ENCODE results near the gene SKOR1.
A peak's percentile ranks its signal among the peaks of the same experiment; 100 is the strongest.

The SKOR1 gene

DNA sequence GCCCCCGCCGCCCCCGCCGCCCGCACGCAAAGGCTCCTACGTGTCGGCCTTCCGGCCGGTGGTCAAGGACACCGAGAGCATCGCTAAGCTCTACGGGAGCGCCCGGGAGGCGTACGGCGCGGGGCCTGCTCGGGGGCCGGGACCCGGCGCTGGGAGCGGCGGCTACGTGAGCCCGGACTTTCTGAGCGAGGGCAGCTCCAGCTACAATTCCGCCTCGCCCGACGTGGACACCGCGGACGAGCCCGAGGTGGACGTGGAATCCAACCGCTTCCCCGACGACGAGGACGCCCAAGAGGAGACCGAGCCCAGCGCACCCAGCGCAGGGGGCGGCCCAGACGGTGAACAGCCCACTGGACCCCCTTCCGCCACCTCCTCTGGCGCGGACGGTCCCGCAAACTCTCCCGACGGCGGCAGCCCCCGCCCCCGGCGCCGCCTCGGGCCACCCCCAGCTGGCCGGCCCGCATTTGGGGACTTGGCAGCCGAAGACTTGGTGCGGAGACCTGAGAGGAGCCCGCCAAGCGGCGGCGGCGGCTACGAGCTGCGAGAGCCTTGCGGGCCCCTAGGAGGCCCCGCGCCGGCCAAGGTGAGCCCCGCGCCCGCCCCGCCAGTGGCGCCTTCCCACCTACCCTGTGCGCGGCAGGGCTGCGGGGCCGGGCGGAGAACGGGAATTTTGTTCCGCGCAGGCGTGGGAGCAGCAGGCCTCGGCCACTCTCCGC is 2.4 kb downstream of the SKOR1 start:
- no peaks in the 10 kb centered on the region for H3K4me1 ChIP-seq (ENCODE audit: control insufficient read depth, insufficient read depth, low read length, unreplicated experiment)
- H3K36me3 ChIP-seq (ENCODE audit: insufficient read depth, low read length) = no peaks in the 10 kb centered on the region
- peaks cover 96% of the 10 kb centered on the region for H3K27me3 ChIP-seq (ENCODE audit: insufficient read depth, low read length)
- H3K27ac ChIP-seq (ENCODE audit: low read depth, low read length) = no peak overlapping the region
- H3K4me3 ChIP-seq (ENCODE audit: low read depth, low read length) = no peak overlapping the region
- no peak overlapping the region for H2AFZ ChIP-seq (ENCODE audit: low read length, unreplicated experiment)
- no peaks in the 10 kb centered on the region for H3K79me2 ChIP-seq (ENCODE audit: control insufficient read depth, insufficient read depth, low read length, unreplicated experiment)

DNA sequence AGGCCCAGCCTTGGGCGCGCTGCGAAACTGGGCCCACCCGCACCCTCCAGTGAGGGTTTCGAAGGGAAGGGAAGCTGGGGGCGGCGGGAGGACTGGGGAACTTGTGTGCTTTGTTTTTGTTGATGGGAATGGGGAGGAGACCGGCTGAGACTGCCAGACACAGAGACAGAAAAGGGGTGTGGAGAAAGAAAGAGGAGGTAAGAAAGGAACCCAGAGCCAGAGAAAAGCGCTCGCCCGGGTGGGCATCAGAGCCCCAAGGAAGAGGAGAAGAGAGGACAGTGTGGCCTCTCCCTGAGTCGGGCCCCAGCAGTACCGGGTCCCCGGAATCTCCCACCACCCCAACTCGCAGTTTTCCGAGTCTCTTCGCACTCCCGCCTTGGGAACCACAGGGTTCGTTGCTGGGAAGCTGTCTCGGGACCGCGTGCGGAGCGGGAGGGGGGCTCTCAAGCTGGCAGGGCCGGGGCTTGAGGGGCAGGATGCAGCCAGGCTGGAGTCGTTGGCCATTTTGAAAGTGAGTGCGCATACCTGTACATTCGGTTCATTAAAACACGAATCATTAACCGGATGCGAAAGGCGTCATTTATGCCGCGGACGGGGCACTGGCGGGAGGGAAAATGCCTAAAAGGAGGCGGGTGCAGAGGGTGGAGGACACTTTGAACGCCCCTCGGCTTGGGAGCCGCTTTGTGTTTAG is 3.1 kb downstream of the SKOR1 start:
- no peak overlapping the region for H3K27ac ChIP-seq (ENCODE audit: low read depth, low read length)
- peaks cover 96% of the 10 kb centered on the region for H3K27me3 ChIP-seq (ENCODE audit: insufficient read depth, low read length)
- no peak overlapping the region for H2AFZ ChIP-seq (ENCODE audit: low read length, unreplicated experiment)
- no peaks in the 10 kb centered on the region for H3K36me3 ChIP-seq (ENCODE audit: insufficient read depth, low read length)
- H3K79me2 ChIP-seq (ENCODE audit: control insufficient read depth, insufficient read depth, low read length, unreplicated experiment) = no peaks in the 10 kb centered on the region
- no peaks in the 10 kb centered on the region for H3K4me1 ChIP-seq (ENCODE audit: control insufficient read depth, insufficient read depth, low read length, unreplicated experiment)
- H3K4me3 ChIP-seq (ENCODE audit: low read depth, low read length) = no peak overlapping the region

DNA sequence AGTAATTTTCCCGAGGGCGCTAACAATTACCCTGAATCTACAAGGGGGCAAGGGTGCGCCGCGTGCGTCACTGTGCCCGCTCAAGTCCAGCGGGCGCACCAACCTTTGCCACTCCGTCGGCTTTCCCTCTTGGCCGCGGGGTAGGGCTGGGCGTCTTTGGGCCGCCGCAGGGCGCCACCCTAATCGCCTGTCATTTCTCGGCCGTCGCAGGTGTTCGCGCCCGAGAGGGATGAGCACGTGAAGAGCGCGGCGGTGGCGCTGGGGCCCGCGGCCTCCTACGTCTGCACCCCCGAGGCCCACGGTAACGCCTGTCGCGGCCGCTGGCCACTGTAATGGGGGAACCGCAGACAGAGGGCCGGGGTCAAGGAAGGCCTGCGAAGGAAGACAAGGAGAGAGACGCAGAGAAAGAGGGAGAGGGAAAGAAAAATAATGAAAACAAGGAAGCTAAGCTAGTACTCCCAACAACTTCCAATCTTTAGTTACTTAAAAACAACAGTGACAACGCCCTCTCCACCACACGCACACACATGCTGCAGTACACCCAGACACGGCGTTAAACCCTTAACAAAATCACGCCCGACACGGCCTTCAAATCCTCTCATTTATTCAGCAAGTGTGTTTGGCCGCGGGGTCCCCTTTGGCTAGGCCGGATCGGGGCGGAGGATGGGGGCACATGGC is 3.8 kb downstream of the SKOR1 start:
- H3K4me1 ChIP-seq (ENCODE audit: control insufficient read depth, insufficient read depth, low read length, unreplicated experiment) = no peaks in the 10 kb centered on the region
- peaks cover 96% of the 10 kb centered on the region for H3K27me3 ChIP-seq (ENCODE audit: insufficient read depth, low read length)

DNA sequence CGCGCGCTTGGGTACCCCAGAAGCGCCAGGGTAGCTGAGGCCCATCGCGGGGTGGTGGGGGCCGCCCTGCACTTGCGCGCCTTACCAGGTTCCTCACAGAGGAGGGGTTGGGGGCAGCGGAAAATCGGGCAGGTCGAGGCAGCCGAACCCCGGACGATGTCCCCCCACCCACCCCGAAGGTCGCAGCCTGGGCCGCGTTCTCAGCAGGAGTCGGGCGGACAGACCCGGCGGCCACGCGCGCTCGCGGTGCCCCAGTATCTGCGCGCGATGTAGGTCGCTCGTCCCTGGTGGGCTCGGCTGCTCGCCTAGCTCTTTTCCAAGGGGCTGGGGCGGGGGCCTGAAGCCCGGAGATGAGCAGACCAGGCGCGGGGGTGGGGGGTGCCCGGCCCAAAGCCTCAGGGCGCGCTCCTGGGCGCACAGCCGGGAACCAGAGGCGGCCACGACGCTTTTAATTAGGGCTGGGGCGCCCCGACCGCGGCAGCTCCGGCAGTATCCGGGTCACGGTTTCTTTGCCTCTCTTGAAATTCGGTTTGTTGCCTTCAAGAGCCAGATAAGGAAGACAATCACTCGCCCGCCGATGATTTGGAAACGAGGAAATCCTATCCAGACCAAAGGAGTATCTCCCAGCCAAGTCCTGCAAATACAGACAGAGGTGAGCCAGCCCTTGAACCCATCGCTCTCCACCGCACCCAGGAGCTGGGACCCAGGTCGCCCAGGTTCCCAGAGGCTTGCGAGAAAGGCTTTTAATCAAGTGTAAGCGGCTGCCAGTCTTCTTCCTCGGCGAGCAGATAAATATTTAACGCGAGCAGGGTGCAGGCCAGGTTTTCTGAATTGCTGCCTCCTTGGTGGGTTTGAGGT is 4.6 kb downstream of the SKOR1 start:
- H3K4me3 ChIP-seq (ENCODE audit: low read depth, low read length) = no peak overlapping the region
- no peaks in the 10 kb centered on the region for H3K4me1 ChIP-seq (ENCODE audit: control insufficient read depth, insufficient read depth, low read length, unreplicated experiment)
- H3K27ac ChIP-seq (ENCODE audit: low read depth, low read length) = no peak overlapping the region
- no peak overlapping the region for H2AFZ ChIP-seq (ENCODE audit: low read length, unreplicated experiment)
- H3K27me3 ChIP-seq (ENCODE audit: insufficient read depth, low read length) = peaks cover 96% of the 10 kb centered on the region
- no peaks in the 10 kb centered on the region for H3K36me3 ChIP-seq (ENCODE audit: insufficient read depth, low read length)
- H3K79me2 ChIP-seq (ENCODE audit: control insufficient read depth, insufficient read depth, low read length, unreplicated experiment) = no peaks in the 10 kb centered on the region

More for the DNA sequence above, 3.8 kb downstream of the SKOR1 start:
- no peak overlapping the region for H3K27ac ChIP-seq (ENCODE audit: low read depth, low read length)
- H3K4me3 ChIP-seq (ENCODE audit: low read depth, low read length) = no peak overlapping the region
- H2AFZ ChIP-seq (ENCODE audit: low read length, unreplicated experiment) = no peak overlapping the region
- no peaks in the 10 kb centered on the region for H3K36me3 ChIP-seq (ENCODE audit: insufficient read depth, low read length)
- H3K79me2 ChIP-seq (ENCODE audit: control insufficient read depth, insufficient read depth, low read length, unreplicated experiment) = no peaks in the 10 kb centered on the region

DNA sequence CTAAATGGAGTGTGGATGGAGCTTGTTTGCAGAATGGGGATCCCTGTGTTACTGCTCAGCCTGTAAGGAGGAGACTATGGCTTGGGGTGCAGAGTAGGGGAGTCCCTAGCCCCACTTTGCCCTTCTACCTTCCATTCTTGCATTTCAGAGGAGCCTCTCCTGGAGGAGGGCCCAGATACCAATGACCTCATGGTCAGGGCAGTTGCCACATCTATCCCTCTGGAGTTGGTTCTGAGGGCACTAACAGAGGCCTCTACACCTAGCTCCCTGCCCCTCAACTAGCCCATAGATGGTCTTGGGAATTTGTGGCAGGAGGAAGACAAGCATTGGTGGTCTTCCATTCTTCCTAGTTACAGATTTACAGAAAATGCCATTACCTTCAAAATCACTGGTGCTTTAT is 6.1 kb downstream of the SKOR1 start:
- Histone ChIP-seq H3K79me2 (ENCODE audit: control insufficient read depth, insufficient read depth, low read length, unreplicated experiment) (no peaks in the 10 kb centered on the region), H3K27ac (ENCODE audit: low read depth, low read length) (no peak overlapping the region), H3K36me3 (ENCODE audit: insufficient read depth, low read length) (no peaks in the 10 kb centered on the region), H3K4me1 (ENCODE audit: control insufficient read depth, insufficient read depth, low read length, unreplicated experiment) (no peaks in the 10 kb centered on the region), H3K4me3 (ENCODE audit: low read depth, low read length) (no peak overlapping the region), H2AFZ (ENCODE audit: low read length, unreplicated experiment) (no peak overlapping the region), H3K27me3 (ENCODE audit: insufficient read depth, low read length) (peaks cover 97% of the 10 kb centered on the region)

DNA sequence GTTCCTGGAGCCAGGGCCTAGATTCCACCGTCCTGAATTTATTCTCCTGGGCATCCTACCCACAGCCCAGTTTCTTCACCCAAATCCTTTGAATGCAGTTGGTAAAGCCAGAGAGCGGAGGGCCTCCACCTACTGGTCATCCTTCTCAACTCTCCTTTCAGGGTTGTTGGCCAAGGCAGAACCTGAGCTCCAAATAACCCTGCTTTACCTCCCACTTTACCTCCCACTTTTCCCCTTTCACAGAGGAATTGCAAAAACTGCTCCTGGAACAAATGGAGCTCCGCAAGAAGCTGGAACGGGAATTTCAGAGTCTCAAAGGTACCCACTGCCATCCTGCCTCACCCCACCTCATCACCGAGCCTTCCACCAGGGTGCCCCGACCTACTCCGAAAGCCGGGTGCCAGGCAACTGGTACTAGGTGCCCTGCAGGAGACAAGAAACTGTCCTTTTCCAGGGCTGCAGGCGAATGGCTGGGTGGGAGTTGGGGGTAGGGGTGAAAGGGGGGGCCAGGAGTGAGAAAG is 6.8 kb downstream of the SKOR1 start:
- no peaks in the 10 kb centered on the region for H3K36me3 ChIP-seq (ENCODE audit: insufficient read depth, low read length)
- no peaks in the 10 kb centered on the region for H3K79me2 ChIP-seq (ENCODE audit: control insufficient read depth, insufficient read depth, low read length, unreplicated experiment)
- no peak overlapping the region for H2AFZ ChIP-seq (ENCODE audit: low read length, unreplicated experiment)
- H3K4me3 ChIP-seq (ENCODE audit: low read depth, low read length) = no peak overlapping the region
- peaks cover 89% of the 10 kb centered on the region for H3K27me3 ChIP-seq (ENCODE audit: insufficient read depth, low read length)
- no peaks in the 10 kb centered on the region for H3K4me1 ChIP-seq (ENCODE audit: control insufficient read depth, insufficient read depth, low read length, unreplicated experiment)
- H3K27ac ChIP-seq (ENCODE audit: low read depth, low read length) = no peak overlapping the region

DNA sequence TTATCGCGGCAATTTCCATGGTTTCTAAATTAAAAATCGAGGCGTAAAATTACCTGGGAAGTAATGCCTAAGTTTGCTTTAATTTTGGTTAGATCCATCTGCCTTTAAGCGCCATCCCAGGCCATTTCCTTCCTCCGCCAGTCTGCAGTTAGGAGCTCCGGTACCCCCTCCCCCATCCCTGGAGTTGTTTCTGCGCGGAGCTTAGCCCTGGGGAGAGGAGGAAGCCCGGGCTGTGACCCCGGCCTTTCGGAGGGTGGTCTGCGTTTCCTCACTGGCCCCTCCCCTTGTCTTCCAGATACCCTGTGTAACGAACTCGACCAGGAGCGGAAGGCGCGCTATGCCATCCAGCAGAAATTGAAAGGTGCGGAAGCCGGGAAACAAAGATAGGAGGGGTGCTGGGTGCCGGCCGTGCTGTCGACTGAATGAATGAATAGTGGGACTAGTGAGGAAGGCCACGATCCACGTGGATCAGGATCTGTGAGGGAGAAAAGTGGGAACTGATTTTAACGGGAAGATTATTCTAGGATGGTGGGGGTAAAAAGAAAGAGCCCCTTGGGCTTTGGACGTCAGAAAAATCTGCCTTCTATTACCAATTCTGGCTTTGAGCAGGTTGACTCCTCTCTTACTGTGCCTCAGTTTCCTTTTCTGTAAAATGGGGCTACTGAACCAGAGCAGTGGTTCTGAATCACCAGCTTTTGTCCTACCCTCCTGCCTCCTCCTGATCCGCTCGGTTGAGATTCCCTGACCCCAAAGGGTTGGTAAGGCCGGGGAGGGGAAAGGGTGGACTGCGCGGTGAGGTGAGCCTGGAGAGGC is 7.8 kb downstream of the SKOR1 start:
- Histone ChIP-seq H3K27me3 (ENCODE audit: insufficient read depth, low read length) (peaks cover 79% of the 10 kb centered on the region), H3K27ac (ENCODE audit: low read depth, low read length) (no peak overlapping the region), H3K4me1 (ENCODE audit: control insufficient read depth, insufficient read depth, low read length, unreplicated experiment) (no peaks in the 10 kb centered on the region), H3K36me3 (ENCODE audit: insufficient read depth, low read length) (no peaks in the 10 kb centered on the region), H2AFZ (ENCODE audit: low read length, unreplicated experiment) (no peak overlapping the region), H3K4me3 (ENCODE audit: low read depth, low read length) (peak overlapping the region; percentile 67; the same call in 1 of the 2 replicates), H3K79me2 (ENCODE audit: control insufficient read depth, insufficient read depth, low read length, unreplicated experiment) (no peaks in the 10 kb centered on the region)

GRCh38 chr15:67833710-67834511 is 8.6 kb downstream of the SKOR1 start:
- Histone ChIP-seq H3K27me3 (ENCODE audit: insufficient read depth, low read length) (peaks cover 71% of the 10 kb centered on the region), H2AFZ (ENCODE audit: low read length, unreplicated experiment) (no peak overlapping the region)

DNA sequence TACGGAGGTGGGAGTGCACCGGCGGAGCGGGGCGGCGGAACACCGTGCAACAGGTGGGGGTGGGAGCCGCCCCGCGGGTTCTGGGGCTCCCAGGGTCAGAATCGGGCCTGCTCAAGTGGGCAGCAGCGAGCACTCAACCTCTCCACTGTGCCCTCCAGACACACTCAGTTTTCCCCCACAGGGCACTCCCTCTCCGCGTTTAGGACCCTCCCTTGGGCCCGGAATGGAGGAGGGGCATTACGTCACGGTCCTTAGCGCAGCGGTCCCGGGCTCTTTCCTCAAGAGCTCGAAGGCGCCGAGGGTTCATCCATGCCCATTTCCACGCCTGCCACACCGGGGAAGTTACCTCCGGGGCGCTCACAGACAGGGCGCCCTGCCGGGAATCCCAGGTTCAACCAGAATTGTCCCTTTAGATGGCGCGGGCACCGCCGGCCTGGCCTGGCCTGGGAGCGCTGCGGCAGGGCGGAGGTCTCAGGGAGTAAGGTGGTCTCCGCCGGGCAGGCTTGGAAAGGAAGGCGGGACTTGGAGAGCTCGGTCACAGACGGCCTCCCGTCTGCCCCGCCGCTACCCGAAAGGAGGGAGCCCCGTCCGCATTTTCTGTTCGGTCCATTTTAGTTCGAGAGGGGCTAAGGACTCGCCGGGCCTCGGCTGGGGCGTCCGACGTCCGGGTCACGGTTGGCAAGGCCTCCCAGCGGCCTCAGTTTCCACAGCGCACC is 9.4 kb downstream of the SKOR1 start:
- Histone ChIP-seq H3K79me2 (ENCODE audit: control insufficient read depth, insufficient read depth, low read length, unreplicated experiment) (no peaks in the 10 kb centered on the region), H2AFZ (ENCODE audit: low read length, unreplicated experiment) (peak overlapping the region; percentile 34), H3K36me3 (ENCODE audit: insufficient read depth, low read length) (no peaks in the 10 kb centered on the region), H3K4me1 (ENCODE audit: control insufficient read depth, insufficient read depth, low read length, unreplicated experiment) (no peaks in the 10 kb centered on the region), H3K27me3 (ENCODE audit: insufficient read depth, low read length) (peaks cover 63% of the 10 kb centered on the region), H3K27ac (ENCODE audit: low read depth, low read length) (no peak overlapping the region), H3K4me3 (ENCODE audit: low read depth, low read length) (peak overlapping the region; percentile 67)

More at GRCh38 chr15:67833710-67834511, 8.6 kb downstream of the SKOR1 start:
- Histone ChIP-seq H3K4me1 (ENCODE audit: control insufficient read depth, insufficient read depth, low read length, unreplicated experiment) (no peaks in the 10 kb centered on the region), H3K36me3 (ENCODE audit: insufficient read depth, low read length) (no peaks in the 10 kb centered on the region), H3K27ac (ENCODE audit: low read depth, low read length) (no peak overlapping the region), H3K4me3 (ENCODE audit: low read depth, low read length) (peak overlapping the region; percentile 67), H3K79me2 (ENCODE audit: control insufficient read depth, insufficient read depth, low read length, unreplicated experiment) (no peaks in the 10 kb centered on the region)

All from ACC112 (cell line).